Cortex of kidney (tissue), 1 donor: ENCODE data around the gene NINJ2.

ENCODE experiments used
- DNase-seq: peaks from one replicate; lab custom pipeline; 2025; lab: John Stamatoyannopoulos, UW

Gene NINJ2

GRCh38 chr12:673849-674248, 10.6 kb upstream of the NINJ2 start:
- no peak for DNase-seq

- DNase-seq: no peak
Measured at GRCh38 chr12:669576-669945, 6.3 kb upstream of the NINJ2 start.

- no peak for DNase-seq
Measured at GRCh38 chr12:668090-668481, 4.8 kb upstream of the NINJ2 start.

GRCh38 chr12:666766-667308, 3.6 kb upstream of the NINJ2 start:
- no peak for DNase-seq

GRCh38 chr12:666066-666465, 2.8 kb upstream of the NINJ2 start:
- DNase-seq: no peak

- DNase-seq: no peak
Measured at GRCh38 chr12:664779-665092, 1.5 kb upstream of the NINJ2 start.

GRCh38 chr12:664075-664778, 982 bp upstream of the NINJ2 start:
- no peak for DNase-seq

GRCh38 chr12:662566-663292, 516 bp downstream of the NINJ2 start:
- no peak for DNase-seq

- no peak for DNase-seq
Measured at GRCh38 chr12:661720-662486, 1.3 kb downstream of the NINJ2 start.

- no peak for DNase-seq
Measured at GRCh38 chr12:659090-659683, 4.1 kb downstream of the NINJ2 start.

GRCh38 chr12:650983-651382, 12.3 kb downstream of the NINJ2 start:
- no peak for DNase-seq

GRCh38 chr12:647385-648085, 15.7 kb downstream of the NINJ2 start:
- DNase-seq: no peak

GRCh38 chr12:646442-647384, 16.5 kb downstream of the NINJ2 start:
- DNase-seq: no peak

- no peak for DNase-seq
Measured at GRCh38 chr12:645563-646071, 17.6 kb downstream of the NINJ2 start.

GRCh38 chr12:644818-645552, 18.3 kb downstream of the NINJ2 start:
- no peak for DNase-seq

GRCh38 chr12:644303-644639, 19.0 kb downstream of the NINJ2 start:
- DNase-seq: no peak

- DNase-seq: no peak
Measured at GRCh38 chr12:643475-644302, 19.6 kb downstream of the NINJ2 start.

- no peak for DNase-seq
Measured at GRCh38 chr12:642633-643474, 20.4 kb downstream of the NINJ2 start.
